Esophagus squamous epithelium (tissue), 5 donors: ENCODE measurements around the gene ELP2. TPM values are rescaled to one million over a fixed set of nuclear protein-coding genes. Genes with fewer than 3 reads are reported as not detected.

Experiments
- DNase-seq: peaks from one replicate; lab custom pipeline; 2025; lab: John Stamatoyannopoulos, UW
- H3K27ac ChIP-seq, 4 donors: fragments of 200-600 bp; sonication (generic); one replicate each; pipeline ENCODE4 v1.5.1; 2016 to 2019; ENCODE audit warnings: mild to moderate bottlenecking in 1 of 4
- H3K27me3 ChIP-seq, 4 donors: fragments of 200-600 bp; sonication (generic); 1 replicate in 3 of 4; 2 replicates in 1 of 4; pipeline versions ENCODE4 v1.5.1 to v1.6.0; 2017 to 2021; ENCODE audit warnings: antibody characterized with exemption in 1 of 4
- H3K36me3 ChIP-seq, 3 donors: fragments of 200-600 bp; sonication (generic); one replicate each; pipeline ENCODE4 v1.5.1; 2016 to 2019
- H3K4me1 ChIP-seq, 3 donors: fragments of 200-600 bp; sonication (generic); one replicate each; pipeline ENCODE4 v1.5.1; 2017 to 2019
- H3K4me3 ChIP-seq, 4 donors: fragments of 200-600 bp; sonication (generic); 1 replicate in 3 of 4; 2 replicates in 1 of 4; pipeline ENCODE4 v1.5.1; 2016 to 2019; ENCODE audit warnings: mild to moderate bottlenecking in 2 of 4, moderate library complexity in 1 of 4
- H3K9me3 ChIP-seq, 3 donors: fragments of 200-600 bp; sonication (generic); one replicate each; pipeline ENCODE4 v1.5.1; 2016 to 2019
- POLR2A ChIP-seq, 4 donors: fragments of 450-650 bp; IDR thresholded peaks; one replicate each; pipeline ENCODE4 v1.6.1; 2017; ENCODE audit warnings: antibody characterized with exemption in 4 of 4, mild to moderate bottlenecking in 4 of 4, moderate library complexity in 3 of 4
- WGBS, 2 donors: methylation state at CpG; one replicate each; pipeline ENCODE4 v1.1.5; 2018; 5-methylcytosine and 5-hydroxymethylcytosine counted together
- intact Hi-C: fragments of 100-400 bp; cut with DNase I; formaldehyde crosslinking; loops from one replicate; pipeline ENCODE4 v1.15.0; 2022
- total RNA-seq, 4 donors: library from RNA; depleted of rRNA; stranded (reverse); fragments of >200 nt; gene quantifications; one replicate each; pipeline ENCODE4 v1.1.0, GENCODE V29; 2016
- TF ChIP-seq, protein P1 (sequence below), 6 experiments: fragments of 450-650 bp in 4 of 6; fragments of 200-600 bp in 2 of 6; sonication (generic) in 2 of 6; IDR thresholded peaks; one replicate each; pipeline ENCODE4 v1.5.1; 2016 to 2019; ENCODE audit warnings: antibody characterized with exemption in 6 of 6, mild to moderate bottlenecking in 4 of 6, moderate library complexity in 4 of 6
- donor health status: DM: yes; HTN: yes; CAD: no.

The ELP2 gene
- total RNA-seq, 4 donors from 2014 or later = 13.0 to 61.0 (median 28.0) TPM

DNA sequence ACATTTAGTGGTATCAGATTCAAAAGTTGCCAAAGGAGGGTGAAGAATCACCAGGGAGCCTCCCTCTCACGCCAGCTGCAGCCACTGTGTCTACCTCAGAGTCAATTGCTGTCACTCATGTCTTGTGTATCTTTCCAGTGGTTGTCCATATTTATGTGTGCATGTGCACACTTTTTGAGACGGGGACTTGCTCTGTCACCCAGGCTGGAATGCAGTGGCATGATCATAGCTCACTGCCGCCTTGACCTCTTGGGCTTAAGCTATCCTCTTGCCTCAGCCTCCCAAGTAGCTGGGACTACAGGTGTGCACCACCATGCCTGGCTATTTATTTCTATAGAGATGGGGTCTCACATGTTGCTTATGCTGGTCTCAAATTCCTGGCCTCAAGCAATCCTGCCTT, 61.6 kb downstream of the ELP2 start:
- H3K9me3 ChIP-seq = no peaks in the 10 kb centered on the region
- intact Hi-C loops = no loop called here
- 89 to 100% methylated on average over 3 of the region's 3 CpGs for WGBS, 2 donors
- DNase-seq = no peak
- H3K27ac ChIP-seq = no peak overlapping the region
- peaks cover 0 to 3% (median 0%) of the 10 kb centered on the region in 4 donors for H3K27me3 ChIP-seq
- TF ChIP-seq POLR2A (IDR thresholded peaks at IDR 0.05) = no peak
- TF ChIP-seq, protein P1, sequence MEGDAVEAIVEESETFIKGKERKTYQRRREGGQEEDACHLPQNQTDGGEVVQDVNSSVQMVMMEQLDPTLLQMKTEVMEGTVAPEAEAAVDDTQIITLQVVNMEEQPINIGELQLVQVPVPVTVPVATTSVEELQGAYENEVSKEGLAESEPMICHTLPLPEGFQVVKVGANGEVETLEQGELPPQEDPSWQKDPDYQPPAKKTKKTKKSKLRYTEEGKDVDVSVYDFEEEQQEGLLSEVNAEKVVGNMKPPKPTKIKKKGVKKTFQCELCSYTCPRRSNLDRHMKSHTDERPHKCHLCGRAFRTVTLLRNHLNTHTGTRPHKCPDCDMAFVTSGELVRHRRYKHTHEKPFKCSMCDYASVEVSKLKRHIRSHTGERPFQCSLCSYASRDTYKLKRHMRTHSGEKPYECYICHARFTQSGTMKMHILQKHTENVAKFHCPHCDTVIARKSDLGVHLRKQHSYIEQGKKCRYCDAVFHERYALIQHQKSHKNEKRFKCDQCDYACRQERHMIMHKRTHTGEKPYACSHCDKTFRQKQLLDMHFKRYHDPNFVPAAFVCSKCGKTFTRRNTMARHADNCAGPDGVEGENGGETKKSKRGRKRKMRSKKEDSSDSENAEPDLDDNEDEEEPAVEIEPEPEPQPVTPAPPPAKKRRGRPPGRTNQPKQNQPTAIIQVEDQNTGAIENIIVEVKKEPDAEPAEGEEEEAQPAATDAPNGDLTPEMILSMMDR (IDR thresholded peaks at IDR 0.05) = no peak
- no peak overlapping the region for H3K4me3 ChIP-seq
- H3K4me1 ChIP-seq = peaks cover 14 to 27% (median 19%) of the 10 kb centered on the region in 3 donors
- H3K36me3 ChIP-seq = no peaks in the 10 kb centered on the region

DNA sequence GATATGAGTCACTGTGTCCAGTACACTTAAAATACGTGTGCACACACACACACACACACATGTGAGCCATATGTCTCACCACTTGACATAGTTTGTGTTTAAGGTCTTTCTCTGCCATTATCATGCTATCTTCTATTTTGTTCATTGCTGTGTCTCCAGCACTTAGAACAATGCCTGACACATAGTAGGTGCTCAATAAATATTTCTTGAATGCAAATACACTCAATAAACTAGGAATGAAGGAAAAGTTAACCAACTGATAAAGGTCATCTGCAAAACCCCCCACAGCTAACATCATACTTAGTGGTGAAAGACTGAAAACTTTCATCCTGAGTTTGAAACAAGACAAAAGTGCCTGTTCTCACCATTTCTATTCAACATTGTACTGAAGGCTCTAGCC, 62.0 kb downstream of the ELP2 start:
- Histone ChIP-seq H3K27me3 (no peaks in the 10 kb centered on the region), H3K9me3 (no peaks in the 10 kb centered on the region), H3K27ac (no peak overlapping the region), H3K4me3 (no peak overlapping the region), H3K36me3 (no peaks in the 10 kb centered on the region), H3K4me1 (peaks cover 14 to 22% (median 15%) of the 10 kb centered on the region in 3 donors)
- TF ChIP-seq, protein P1 (IDR thresholded peaks at IDR 0.05) = no peak
- TF ChIP-seq POLR2A (IDR thresholded peaks at IDR 0.05) = no peak
- WGBS, 2 donors = 59 to 80% methylated on average over 1 of the region's 1 CpG
- intact Hi-C loops = no loop called here
- DNase-seq = no peak

DNA sequence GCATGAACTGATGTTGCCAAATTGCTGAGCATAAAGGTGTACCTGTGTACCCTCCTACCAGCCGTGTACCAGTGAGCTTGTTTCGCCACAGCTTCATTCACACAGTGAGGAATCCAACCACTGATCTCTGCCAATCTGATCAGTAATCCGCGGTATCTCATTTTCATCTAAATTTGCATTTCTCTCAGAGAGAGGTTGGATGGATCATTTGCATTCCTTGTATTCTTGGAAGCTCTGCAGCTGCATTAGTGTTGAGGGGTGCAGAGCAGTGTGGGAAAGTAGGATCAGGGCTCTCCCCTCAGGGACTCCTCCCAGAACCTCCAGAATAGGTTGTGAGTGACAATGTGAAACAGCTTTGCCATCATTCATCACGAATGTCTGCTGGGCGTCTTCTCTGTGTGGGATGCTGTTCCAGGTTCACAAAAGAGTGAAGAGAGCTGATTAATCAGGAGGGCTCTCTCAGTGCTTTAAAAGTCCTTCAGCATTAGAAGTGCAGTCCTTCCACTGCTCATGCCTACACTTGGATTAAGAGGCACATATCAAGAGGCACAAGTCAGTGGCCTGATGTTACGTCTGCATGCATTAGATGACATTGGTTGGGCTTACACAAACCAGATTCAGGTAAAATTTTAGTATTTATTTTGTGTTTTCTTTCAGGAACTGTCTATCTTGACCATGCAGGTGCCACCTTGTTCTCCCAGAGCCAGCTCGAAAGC, 65.1 kb downstream of the ELP2 start:
- Histone ChIP-seq H3K27me3 (no peaks in the 10 kb centered on the region), H3K27ac (no peak overlapping the region), H3K4me3 (no peak overlapping the region), H3K36me3 (no peaks in the 10 kb centered on the region), H3K4me1 (no peaks in the 10 kb centered on the region), H3K9me3 (no peaks in the 10 kb centered on the region)
- WGBS, 2 donors = 72 to 82% methylated on average over 8 of the region's 8 CpGs
- DNase-seq = no peak
- intact Hi-C loops = no loop called here
- no peak for TF ChIP-seq POLR2A (IDR thresholded peaks at IDR 0.05)
- TF ChIP-seq, protein P1 (IDR thresholded peaks at IDR 0.05) = no peak

DNA sequence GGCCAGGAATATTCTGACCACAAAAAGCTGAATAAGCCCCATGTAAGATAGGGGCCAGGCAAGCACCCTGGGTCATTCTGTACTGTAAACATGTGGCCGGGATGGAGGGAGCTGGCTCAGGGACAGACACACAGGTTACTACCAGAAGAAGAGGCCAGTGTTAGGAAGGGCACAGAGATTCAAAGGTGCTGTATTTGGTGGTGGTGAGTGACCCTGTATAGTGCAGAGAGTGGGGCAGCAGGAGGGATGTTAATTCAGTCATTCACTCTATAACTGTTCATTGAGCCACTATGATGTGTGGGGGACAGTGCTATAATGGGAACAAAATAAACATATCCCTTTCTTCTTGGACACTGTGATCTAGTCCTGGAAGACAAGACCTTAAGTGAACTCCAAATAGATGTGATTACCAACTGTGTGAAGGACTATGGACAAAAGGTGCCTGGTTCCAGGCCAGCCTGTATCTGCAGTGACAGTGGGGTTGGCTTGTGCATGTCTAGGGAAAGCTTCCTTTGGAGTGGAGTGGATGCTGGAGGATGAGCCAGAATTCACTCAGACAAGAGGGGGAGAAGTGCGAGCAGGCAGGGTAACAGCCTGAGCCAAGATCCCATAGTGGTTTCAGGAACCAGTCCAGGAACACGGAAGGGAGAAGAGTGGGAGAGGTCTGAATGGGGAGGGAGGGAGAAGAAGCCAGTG, 65.9 kb downstream of the ELP2 start:
- H3K9me3 ChIP-seq = no peaks in the 10 kb centered on the region
- no peak for DNase-seq
- intact Hi-C loops = no loop called here

More for the DNA sequence above, 65.9 kb downstream of the ELP2 start:
- no peak for TF ChIP-seq POLR2A (IDR thresholded peaks at IDR 0.05)
- TF ChIP-seq, protein P1 (IDR thresholded peaks at IDR 0.05) = no peak
- H3K4me3 ChIP-seq = no peak overlapping the region
- 44 to 64% methylated on average over 3 of the region's 3 CpGs for WGBS, 2 donors
- H3K27me3 ChIP-seq = no peaks in the 10 kb centered on the region
- no peaks in the 10 kb centered on the region for H3K4me1 ChIP-seq
- no peak overlapping the region for H3K27ac ChIP-seq
- no peaks in the 10 kb centered on the region for H3K36me3 ChIP-seq
